H9 (cell line): ENCODE data around the gene TERB1. TPM values are rescaled to one million over a fixed set of nuclear protein-coding genes. Genes with fewer than 3 reads are reported as not detected.
A peak's percentile ranks its signal among the peaks of the same experiment; 100 is the strongest.

Source experiments
- DNase-seq: peaks from one replicate; pipeline ENCODE4 v3.0.0-alpha.2; 2017
- H2AFZ ChIP-seq: one replicate; pipeline ENCODE4 v1.6.1; 2013; ENCODE audit warnings: mild to moderate bottlenecking, low read length, control low read depth, moderate library complexity
- H2AK5ac ChIP-seq: 2 replicates; pipeline ENCODE4 v1.6.1; 2013; ENCODE audit warnings: low read length, control low read depth, mixed read lengths; ENCODE audit not compliant: insufficient read length
- H2BK120ac ChIP-seq: one replicate; pipeline ENCODE4 v1.6.1; 2013; ENCODE audit warnings: low read depth, mild to moderate bottlenecking, low read length, control low read depth, inconsistent platforms; ENCODE audit not compliant: poor library complexity, severe bottlenecking
- H2BK12ac ChIP-seq: 2 replicates; pipeline ENCODE4 v1.6.1; 2013; ENCODE audit warnings: low read length, control low read depth, mixed read lengths, low read depth; ENCODE audit not compliant: insufficient read length
- H2BK15ac ChIP-seq: 2 replicates; pipeline ENCODE4 v1.6.1; 2013; ENCODE audit warnings: low read depth, low read length, control low read depth
- H2BK20ac ChIP-seq: one replicate; pipeline ENCODE4 v1.6.1; 2013; ENCODE audit warnings: low read depth, mild to moderate bottlenecking, low read length, control low read depth, inconsistent platforms; ENCODE audit not compliant: poor library complexity, severe bottlenecking
- H2BK5ac ChIP-seq: 2 replicates; pipeline ENCODE4 v1.6.1; 2013; ENCODE audit warnings: low read length, control low read depth, mixed read lengths; ENCODE audit not compliant: insufficient read length
- H3K14ac ChIP-seq: 2 replicates; pipeline ENCODE4 v1.6.1; 2013; ENCODE audit warnings: low read length, control low read depth; ENCODE audit not compliant: insufficient read depth
- H3K18ac ChIP-seq: 2 replicates; pipeline ENCODE4 v1.6.1; 2013; ENCODE audit warnings: low read depth, mild to moderate bottlenecking, mixed read lengths, low read length, control low read depth; ENCODE audit not compliant: insufficient read length
- H3K23ac ChIP-seq: 2 replicates; pipeline ENCODE4 v1.6.1; 2013; ENCODE audit warnings: low read length, control low read depth, mixed read lengths, low read depth; ENCODE audit not compliant: insufficient read length
- H3K23me2 ChIP-seq: 2 replicates; pipeline ENCODE4 v1.6.1; 2013; ENCODE audit warnings: low read depth, mild to moderate bottlenecking, mixed read lengths, low read length, control low read depth; ENCODE audit not compliant: insufficient read length, poor library complexity, severe bottlenecking
- H3K27ac ChIP-seq: 2 replicates; pipeline ENCODE4 v1.5.1; 2013; ENCODE audit warnings: low read length, control low read depth, mixed read lengths, low read depth; ENCODE audit not compliant: insufficient read length
- H3K27me3 ChIP-seq: 2 replicates; pipeline ENCODE4 v1.6.1; 2013; ENCODE audit warnings: low read length, control low read depth, inconsistent platforms; ENCODE audit not compliant: insufficient read depth
- H3K4ac ChIP-seq: 2 replicates; pipeline ENCODE4 v1.6.1; 2013; ENCODE audit warnings: low read depth, mild to moderate bottlenecking, control low read depth, inconsistent platforms, low read length, moderate library complexity
- H3K4me1 ChIP-seq: 2 replicates; pipeline ENCODE4 v1.6.1; 2013; ENCODE audit warnings: low read length, control low read depth, inconsistent platforms; ENCODE audit not compliant: insufficient read depth
- H3K4me2 ChIP-seq: 2 replicates; pipeline ENCODE4 v1.6.1; 2013; ENCODE audit warnings: low read length, control low read depth, mixed read lengths; ENCODE audit not compliant: insufficient read length, insufficient read depth
- H3K56ac ChIP-seq: 2 replicates; pipeline ENCODE4 v1.6.1; 2013; ENCODE audit warnings: low read depth, mild to moderate bottlenecking, mixed read lengths, low read length, control low read depth; ENCODE audit not compliant: insufficient read length
- H3K79me1 ChIP-seq: 2 replicates; pipeline ENCODE4 v1.6.1; 2013; ENCODE audit warnings: low read depth, mild to moderate bottlenecking, moderate library complexity, low read length, control low read depth, inconsistent platforms; ENCODE audit not compliant: insufficient read depth, poor library complexity, severe bottlenecking
- H3K79me2 ChIP-seq: 2 replicates; pipeline ENCODE4 v1.6.1; 2013; ENCODE audit warnings: low read length, control low read depth, inconsistent platforms; ENCODE audit not compliant: insufficient read depth
- H3K9ac ChIP-seq: 2 replicates; pipeline ENCODE4 v1.6.1; 2013; ENCODE audit warnings: low read length, control low read depth, mixed read lengths; ENCODE audit not compliant: insufficient read length; ENCODE audit errors: extremely low read depth
- H3K9me3 ChIP-seq: one replicate; pipeline ENCODE4 v1.6.1; 2013; ENCODE audit warnings: low read depth, low read length, inconsistent platforms; ENCODE audit not compliant: control insufficient read depth
- H3T11ph ChIP-seq: one replicate; pipeline ENCODE4 v1.6.1; 2013; ENCODE audit warnings: mild to moderate bottlenecking, low read length, control low read depth, inconsistent platforms
- H4K20me1 ChIP-seq: one replicate; pipeline ENCODE4 v1.6.1; 2013; ENCODE audit not compliant: control insufficient read depth, insufficient read length, insufficient read depth
- H4K5ac ChIP-seq: 2 replicates; pipeline ENCODE4 v1.6.1; 2013; ENCODE audit warnings: low read depth, mild to moderate bottlenecking, mixed read lengths, low read length, control low read depth; ENCODE audit not compliant: insufficient read length
- H4K8ac ChIP-seq: replicated peaks from 2 replicates; pipeline ENCODE4 v1.6.1; 2013; ENCODE audit warnings: low read length, control low read depth, mixed read lengths, low read depth; ENCODE audit not compliant: insufficient read length
- H4K91ac ChIP-seq: 2 replicates; pipeline ENCODE4 v1.6.1; 2013; ENCODE audit warnings: low read depth, mild to moderate bottlenecking, moderate library complexity, mixed read lengths, low read length, control low read depth; ENCODE audit not compliant: insufficient read length
- H3K27ac Mint-ChIP-seq, 3 experiments: 2 replicates in 2 of 3; 3 replicates in 1 of 3; pipeline ENCODE4 v1.8.0; 2020 to 2021; ENCODE audit warnings: mixed read lengths in 3 of 3, mild to moderate bottlenecking in 1 of 3, moderate library complexity in 1 of 3
- H3K27me3 Mint-ChIP-seq: 2 replicates; pipeline ENCODE4 v1.8.0; 2021; ENCODE audit warnings: low read depth, mild to moderate bottlenecking, moderate library complexity, mixed read lengths
- H3K36me3 Mint-ChIP-seq, 3 experiments: 2 replicates in 2 of 3; 3 replicates in 1 of 3; pipeline ENCODE4 v1.8.0; 2020 to 2021; ENCODE audit warnings: low read depth in 3 of 3, mixed read lengths in 3 of 3; ENCODE audit not compliant: insufficient read depth in 1 of 3
- H3K4me1 Mint-ChIP-seq, 2 experiments: 2 replicates each; pipeline ENCODE4 v1.8.0; 2020; ENCODE audit warnings: mixed read lengths in 2 of 2
- H3K4me3 Mint-ChIP-seq, 2 experiments: 2 replicates in 1 of 2; 3 replicates in 1 of 2; pipeline ENCODE4 v1.8.0; 2020 to 2021; ENCODE audit warnings: mild to moderate bottlenecking in 2 of 2, mixed read lengths in 2 of 2, moderate library complexity in 1 of 2
- H3K9me3 Mint-ChIP-seq, 2 experiments: 2 replicates in 1 of 2; 3 replicates in 1 of 2; pipeline ENCODE4 v1.8.0; 2020; ENCODE audit warnings: mild to moderate bottlenecking in 2 of 2, mixed read lengths in 2 of 2, moderate library complexity in 1 of 2
- CTCF ChIP-seq: fragments of 200-600 bp; sonication (generic); conservative IDR thresholded peaks from 3 replicates; pipeline ENCODE4 v1.8.0; 2021; ENCODE audit warnings: antibody characterized with exemption, mild to moderate bottlenecking
- WGBS: extraction: QIAGEN DNeasy Blood & Tissue Kit; methylation state at CpG from one replicate; pipeline ENCODE4 v1.1.7; 2013; ENCODE audit warnings: missing lambda C conversion rate, low lambda C conversion rate, mixed read lengths; ENCODE audit not compliant: insufficient read length; ENCODE audit errors: extremely low coverage; 5-methylcytosine and 5-hydroxymethylcytosine counted together
- total RNA-seq: library from RNA; stranded (reverse); gene quantifications from 2 replicates; pipeline ENCODE4 v1.2.1, GENCODE V29; 2021

Gene TERB1
- total RNA-seq, 1 experiment from 2014 or later, result not detected

GRCh38 chr16:66746682-66747081 lies 54.7 kb downstream of the TERB1 start:
- Histone ChIP-seq H2BK5ac (no peak overlapping the region), H3K14ac (no peak overlapping the region), H3T11ph (no peak overlapping the region), H3K4me1 (no peaks in the 10 kb centered on the region; the same call in 1 of the 2 replicates), H3K27me3 (no peaks in the 10 kb centered on the region), H2BK12ac (no peak overlapping the region), H3K79me2 (peaks cover 24% of the 10 kb centered on the region), H3K18ac (no peak overlapping the region), H3K23ac (no peak overlapping the region), H3K4me2 (no peak overlapping the region), H3K23me2 (peaks cover 8% of the 10 kb centered on the region), H3K27ac (no peak overlapping the region), H2AFZ (no peak overlapping the region), H4K20me1 (peaks cover 5% of the 10 kb centered on the region), H3K9me3 (no peaks in the 10 kb centered on the region), H3K4ac (no peak overlapping the region), H2AK5ac (no peak overlapping the region), H2BK20ac (no peak overlapping the region), H3K56ac (no peak overlapping the region), H3K9ac (no peak overlapping the region), H2BK120ac (no peak overlapping the region), H4K8ac (no peak overlapping the region), H4K5ac (no peak overlapping the region), H3K79me1 (peaks cover 24% of the 10 kb centered on the region), H4K91ac (no peak overlapping the region), H2BK15ac (no peak overlapping the region)
- Mint-ChIP-seq H3K4me3 (no peak overlapping the region), H3K27me3 (no peaks in the 10 kb centered on the region), H3K4me1 (peaks cover 18 to 26% of the 10 kb centered on the region in 2 experiments), H3K36me3 (peaks cover 27 to 76% (median 74%) of the 10 kb centered on the region in 3 experiments), H3K9me3 (no peaks in the 10 kb centered on the region), H3K27ac (peak overlapping the region in 1 of 3 experiments; percentile 83; a peak in 2 of 7 replicates)
- TF ChIP-seq CTCF, result no peak
- DNase-seq, result no peak
- WGBS, result no CpG with 5 or more reads among the region's 1 CpG
